Nephron (organoid): ENCODE results near the gene RBPMS2.
A peak's percentile ranks its signal among the peaks of the same experiment; 100 is the strongest.
"Not testable (repeated sequence)": the region's sequence is repeated elsewhere in the genome, so short reads cannot be mapped to it uniquely, and the experiment has no call there.

Experiments
- H3K27ac Mint-ChIP-seq, 3 experiments: 2 replicates each; pipeline ENCODE4 v1.8.0; 2020; ENCODE audit warnings: mixed read lengths in 3 of 3, mild to moderate bottlenecking in 2 of 3, moderate library complexity in 1 of 3
- H3K27me3 Mint-ChIP-seq: 2 replicates; pipeline ENCODE4 v1.8.0; 2021; ENCODE audit warnings: low read depth, mild to moderate bottlenecking, moderate library complexity, mixed read lengths
- H3K36me3 Mint-ChIP-seq: 2 replicates; pipeline ENCODE4 v1.8.0; 2020; ENCODE audit warnings: low read depth, mixed read lengths
- H3K4me1 Mint-ChIP-seq: 2 replicates; pipeline ENCODE4 v1.8.0; 2020; ENCODE audit warnings: mixed read lengths
- H3K4me3 Mint-ChIP-seq, 3 experiments: 2 replicates each; pipeline ENCODE4 v1.8.0; 2020; ENCODE audit warnings: mild to moderate bottlenecking in 3 of 3, mixed read lengths in 3 of 3, moderate library complexity in 2 of 3
- H3K9me3 Mint-ChIP-seq: 2 replicates; pipeline ENCODE4 v1.8.0; 2020; ENCODE audit warnings: mixed read lengths
- CTCF ChIP-seq, 3 experiments: fragments of 200-600 bp; sonication (generic); IDR thresholded peaks; one replicate each; pipeline ENCODE4 v1.5.0; 2021; ENCODE audit warnings: antibody characterized with exemption in 3 of 3; ENCODE audit not compliant: unreplicated experiment in 3 of 3

RBPMS2 gene

GRCh38 chr15:64775551-64776401 is at the start of gene RBPMS2:
TSS of gene RBPMS2 (minus strand) at chr15:64775589. CDS start at chr15:64775319, 270 bp downstream.
- Mint-ChIP-seq H3K4me1 (peaks cover 10% of the 10 kb centered on the region), H3K9me3 (no peaks in the 10 kb centered on the region), H3K36me3 (no peaks in the 10 kb centered on the region), H3K27me3 (peaks cover 27% of the 10 kb centered on the region), H3K27ac (peak within 1 kb of the TSS; percentile 47 to 82 (median 72)), H3K4me3 (peak within 1 kb of the TSS; percentile 85 to 92 (median 90))
- TF ChIP-seq CTCF (IDR thresholded peaks at IDR 0.05; ENCODE audit: unreplicated experiment in 3 of 3), result no peak

- Mint-ChIP-seq H3K27ac (peak overlapping the region; percentile 93 to 98 (median 96)), H3K9me3 (no peaks in the 10 kb centered on the region), H3K27me3 (peaks cover 17% of the 10 kb centered on the region), H3K4me3 (peak overlapping the region; percentile 87 to 96 (median 93)), H3K4me1 (peaks cover 22% of the 10 kb centered on the region), H3K36me3 (peaks cover 10% of the 10 kb centered on the region)
- TF ChIP-seq CTCF (IDR thresholded peaks at IDR 0.05; ENCODE audit: unreplicated experiment in 3 of 3), result no peak
These were observed 49.6 kb upstream of the RBPMS2 start for GRCh38 chr15:64824929-64825430.

GRCh38 chr15:64816452-64816851 is 41.1 kb upstream of the RBPMS2 start:
- H3K36me3 Mint-ChIP-seq, result peaks cover 15% of the 10 kb centered on the region
- peaks cover 5% of the 10 kb centered on the region for H3K4me1 Mint-ChIP-seq
- peaks cover 3% of the 10 kb centered on the region for H3K27me3 Mint-ChIP-seq
- H3K9me3 Mint-ChIP-seq, result no peaks in the 10 kb centered on the region
- TF ChIP-seq CTCF (IDR thresholded peaks at IDR 0.05; ENCODE audit: unreplicated experiment in 3 of 3), result no peak
- no peak overlapping the region for H3K4me3 Mint-ChIP-seq
- H3K27ac Mint-ChIP-seq, result no peak overlapping the region

GRCh38 chr15:64814965-64815364 is 39.6 kb upstream of the RBPMS2 start:
- H3K36me3 Mint-ChIP-seq, result peaks cover 11% of the 10 kb centered on the region
- H3K9me3 Mint-ChIP-seq, H3K4me3 Mint-ChIP-seq, H3K4me1 Mint-ChIP-seq, H3K27me3 Mint-ChIP-seq, H3K27ac Mint-ChIP-seq: not testable (repeated sequence)

GRCh38 chr15:64814283-64814682 is 38.9 kb upstream of the RBPMS2 start:
- Mint-ChIP-seq H3K4me1 (peaks cover 11% of the 10 kb centered on the region), H3K36me3 (peaks cover 11% of the 10 kb centered on the region)
- H3K4me3 Mint-ChIP-seq, H3K27ac Mint-ChIP-seq, H3K9me3 Mint-ChIP-seq, H3K27me3 Mint-ChIP-seq: not testable (repeated sequence)

- H3K4me1 Mint-ChIP-seq, result peaks cover 11% of the 10 kb centered on the region
- peaks cover 6% of the 10 kb centered on the region for H3K27me3 Mint-ChIP-seq
- no peak for TF ChIP-seq CTCF (IDR thresholded peaks at IDR 0.05; ENCODE audit: unreplicated experiment in 3 of 3)
- H3K27ac Mint-ChIP-seq, result peak overlapping the region in 2 of 3 experiments; percentile 15 to 18
- no peaks in the 10 kb centered on the region for H3K9me3 Mint-ChIP-seq
- H3K36me3 Mint-ChIP-seq, result peaks cover 9% of the 10 kb centered on the region
- no peak overlapping the region for H3K4me3 Mint-ChIP-seq
These were observed 37.7 kb upstream of the RBPMS2 start for GRCh38 chr15:64813075-64813474.
